ENCODE data around the gene SH3GLB1. TPM values are rescaled to one million over a fixed set of nuclear protein-coding genes. Genes with fewer than 3 reads are reported as not detected.

SH3GLB1 gene
- total RNA-seq, 1 donor from 2014 or later, result 48.5 TPM

GRCh38 chr1:86704972-86705664 lies 742 bp downstream of the SH3GLB1 start:
- H3K4me3 Mint-ChIP-seq (ENCODE audit: low read depth), result peak overlapping the region; percentile 93
- H3K4me1 Mint-ChIP-seq (ENCODE audit: low read depth), result peaks cover 19% of the 10 kb centered on the region
- peaks cover 3% of the 10 kb centered on the region for H3K36me3 Mint-ChIP-seq (ENCODE audit: insufficient read depth)
- no peaks in the 10 kb centered on the region for H3K9me3 Mint-ChIP-seq (ENCODE audit: low read depth)
- H3K27me3 Mint-ChIP-seq, result peaks cover 3% of the 10 kb centered on the region
- DNase-seq (ENCODE audit: low spot score, unreplicated experiment), result no peak
- H3K27ac Mint-ChIP-seq, result peak overlapping the region; percentile 98
- no peak for TF ChIP-seq CTCF (IDR thresholded peaks at IDR 0.05; ENCODE audit: unreplicated experiment)

DNA sequence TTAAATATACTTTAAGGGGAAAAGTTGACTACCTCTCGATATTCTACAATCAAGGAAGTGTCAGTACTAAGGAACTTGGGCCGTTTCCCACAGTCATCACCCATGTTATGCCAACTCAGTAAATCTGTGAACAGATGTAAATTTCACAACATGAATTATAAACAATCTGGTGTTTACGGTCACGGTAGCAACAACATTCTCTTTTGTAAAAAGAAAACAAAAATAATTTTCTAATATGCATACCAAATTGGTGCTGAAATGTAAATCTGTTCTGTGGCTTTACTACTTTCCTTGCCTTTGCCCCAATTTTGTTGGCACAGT lies 1.2 kb downstream of the SH3GLB1 start:
- peak overlapping the region; percentile 93 for H3K4me3 Mint-ChIP-seq (ENCODE audit: low read depth)
- no peak for TF ChIP-seq CTCF (IDR thresholded peaks at IDR 0.05; ENCODE audit: unreplicated experiment)
- peaks cover 19% of the 10 kb centered on the region for H3K4me1 Mint-ChIP-seq (ENCODE audit: low read depth)
- H3K27ac Mint-ChIP-seq, result peak overlapping the region; percentile 98
- H3K9me3 Mint-ChIP-seq (ENCODE audit: low read depth), result no peaks in the 10 kb centered on the region
- H3K36me3 Mint-ChIP-seq (ENCODE audit: insufficient read depth), result peaks cover 3% of the 10 kb centered on the region
- no peak for DNase-seq (ENCODE audit: low spot score, unreplicated experiment)
- H3K27me3 Mint-ChIP-seq, result peaks cover 3% of the 10 kb centered on the region

GRCh38 chr1:86706018-86706635 lies 1.8 kb downstream of the SH3GLB1 start:
- DNase-seq (ENCODE audit: low spot score, unreplicated experiment), result no peak
- peaks cover 19% of the 10 kb centered on the region for H3K4me1 Mint-ChIP-seq (ENCODE audit: low read depth)
- peak overlapping the region; percentile 36 for H3K27ac Mint-ChIP-seq
- no peak for TF ChIP-seq CTCF (IDR thresholded peaks at IDR 0.05; ENCODE audit: unreplicated experiment)
- H3K27me3 Mint-ChIP-seq, result peaks cover 3% of the 10 kb centered on the region
- H3K9me3 Mint-ChIP-seq (ENCODE audit: low read depth), result no peaks in the 10 kb centered on the region
- H3K4me3 Mint-ChIP-seq (ENCODE audit: low read depth), result peak overlapping the region; percentile 93
- H3K36me3 Mint-ChIP-seq (ENCODE audit: insufficient read depth), result peaks cover 3% of the 10 kb centered on the region

GRCh38 chr1:86708920-86709319 lies 4.5 kb downstream of the SH3GLB1 start:
- DNase-seq (ENCODE audit: low spot score, unreplicated experiment), result no peak
- no peak for TF ChIP-seq CTCF (IDR thresholded peaks at IDR 0.05; ENCODE audit: unreplicated experiment)
- H3K4me1 Mint-ChIP-seq (ENCODE audit: low read depth), result peaks cover 14% of the 10 kb centered on the region
- no peaks in the 10 kb centered on the region for H3K9me3 Mint-ChIP-seq (ENCODE audit: low read depth)
- peaks cover 3% of the 10 kb centered on the region for H3K36me3 Mint-ChIP-seq (ENCODE audit: insufficient read depth)
- no peak overlapping the region for H3K4me3 Mint-ChIP-seq (ENCODE audit: low read depth)
- no peak overlapping the region for H3K27ac Mint-ChIP-seq
- no peaks in the 10 kb centered on the region for H3K27me3 Mint-ChIP-seq

DNA sequence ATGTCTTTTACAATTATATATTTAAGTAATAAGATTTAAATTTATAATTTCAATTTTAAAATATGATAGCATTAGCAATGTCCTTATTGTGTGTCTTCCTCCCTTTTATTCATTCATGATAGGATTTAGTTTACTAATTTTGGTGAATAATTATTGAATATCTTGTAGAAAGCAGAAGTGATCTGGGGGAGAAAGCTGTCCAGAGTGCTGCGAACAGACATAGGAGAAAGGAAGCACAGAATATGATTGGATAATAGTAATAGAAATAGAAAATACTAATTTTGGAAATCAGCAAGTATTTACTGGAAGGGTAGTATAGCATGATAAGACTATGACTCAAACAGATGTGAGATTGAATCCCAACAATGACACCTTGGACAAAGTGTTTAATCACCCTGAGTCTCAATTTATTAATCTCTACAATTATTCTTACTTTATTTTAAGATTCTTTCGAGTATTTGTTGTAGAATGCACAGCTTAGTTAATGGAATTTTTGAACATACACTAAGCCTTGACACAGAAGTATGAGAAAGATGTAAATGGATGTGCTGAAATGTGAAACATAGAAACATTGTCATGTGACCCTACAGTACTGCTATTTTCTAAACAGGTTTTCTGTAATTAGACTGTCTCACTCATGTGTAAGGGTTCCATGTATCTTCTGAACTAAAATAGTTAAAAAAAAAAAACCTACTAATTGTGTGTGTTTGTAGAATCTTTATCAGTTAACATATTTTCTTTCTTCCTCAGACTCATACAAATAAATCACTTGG lies 7.9 kb downstream of the SH3GLB1 start:
- peaks cover 7% of the 10 kb centered on the region for H3K36me3 Mint-ChIP-seq (ENCODE audit: insufficient read depth)
- TF ChIP-seq CTCF (IDR thresholded peaks at IDR 0.05; ENCODE audit: unreplicated experiment), result no peak
- H3K27ac Mint-ChIP-seq, result no peak overlapping the region
- H3K27me3 Mint-ChIP-seq, result no peaks in the 10 kb centered on the region
- no peaks in the 10 kb centered on the region for H3K9me3 Mint-ChIP-seq (ENCODE audit: low read depth)
- DNase-seq (ENCODE audit: low spot score, unreplicated experiment), result no peak
- no peak overlapping the region for H3K4me3 Mint-ChIP-seq (ENCODE audit: low read depth)
- peaks cover 1% of the 10 kb centered on the region for H3K4me1 Mint-ChIP-seq (ENCODE audit: low read depth)
